ENCODE data around the gene UBE2I. TPM values are rescaled to one million over a fixed set of nuclear protein-coding genes. Genes with fewer than 3 reads are reported as not detected.

UBE2I gene
- total RNA-seq, 1 donor: 49.2 TPM

- peak; percentile 95 for DNase-seq (ENCODE audit: insufficient read length, low spot score, missing footprints)
- H2AFZ ChIP-seq (ENCODE audit: low read length): no peak overlapping the region
These were observed 2.5 kb downstream of the UBE2I start for GRCh38 chr16:1311738-1312466.

GRCh38 chr16:1312467-1312816 lies 3.0 kb downstream of the UBE2I start:
- peaks cover 23% of the 10 kb centered on the region for H3K4me1 ChIP-seq (ENCODE audit: insufficient read depth, low read length)
- H3K27me3 ChIP-seq (ENCODE audit: insufficient read depth, low read length): no peaks in the 10 kb centered on the region
- no peak for TF ChIP-seq CTCF (IDR thresholded peaks at IDR 0.05; ENCODE audit: extremely low read depth, low read depth, low read length)
- peaks cover 76% of the 10 kb centered on the region for H3K79me2 ChIP-seq (ENCODE audit: insufficient read depth, low read length)
- no peak for DNase-seq (ENCODE audit: insufficient read length, low spot score, missing footprints)
- H4K20me1 ChIP-seq (ENCODE audit: insufficient read depth, low read length): peaks cover 67% of the 10 kb centered on the region
- peak overlapping the region; percentile 94 for H3K4me2 ChIP-seq (ENCODE audit: insufficient read depth, low read length)
- H3K27ac ChIP-seq (ENCODE audit: low read depth, low read length): peak overlapping the region; percentile 10
- H2AFZ ChIP-seq (ENCODE audit: low read length): no peak overlapping the region
- peaks cover 32% of the 10 kb centered on the region for H3K36me3 ChIP-seq (ENCODE audit: insufficient read depth, low read length)
- H3K4me3 ChIP-seq (ENCODE audit: insufficient read depth, low read length): no peak overlapping the region
- no peaks in the 10 kb centered on the region for H3K9me3 ChIP-seq (ENCODE audit: low read depth, low read length)

More at GRCh38 chr16:1311738-1312466, 2.5 kb downstream of the UBE2I start:
- Histone ChIP-seq H3K27me3 (ENCODE audit: insufficient read depth, low read length) (no peaks in the 10 kb centered on the region), H3K36me3 (ENCODE audit: insufficient read depth, low read length) (peaks cover 27% of the 10 kb centered on the region), H4K20me1 (ENCODE audit: insufficient read depth, low read length) (peaks cover 66% of the 10 kb centered on the region), H3K4me2 (ENCODE audit: insufficient read depth, low read length) (peak overlapping the region; percentile 94), H3K4me1 (ENCODE audit: insufficient read depth, low read length) (peaks cover 23% of the 10 kb centered on the region), H3K4me3 (ENCODE audit: insufficient read depth, low read length) (peak overlapping the region; percentile 81), H3K27ac (ENCODE audit: low read depth, low read length) (peak overlapping the region; percentile 14), H3K79me2 (ENCODE audit: insufficient read depth, low read length) (peaks cover 71% of the 10 kb centered on the region), H3K9me3 (ENCODE audit: low read depth, low read length) (no peaks in the 10 kb centered on the region)
- TF ChIP-seq CTCF (IDR thresholded peaks at IDR 0.05; ENCODE audit: extremely low read depth, low read depth, low read length): no peak

GRCh38 chr16:1312903-1313302 lies 3.5 kb downstream of the UBE2I start:
- H2AFZ ChIP-seq (ENCODE audit: low read length): no peak overlapping the region
- DNase-seq (ENCODE audit: insufficient read length, low spot score, missing footprints): peak; percentile 49
- peak overlapping the region; percentile 10 for H3K27ac ChIP-seq (ENCODE audit: low read depth, low read length)
- H3K4me3 ChIP-seq (ENCODE audit: insufficient read depth, low read length): no peak overlapping the region
- H3K4me1 ChIP-seq (ENCODE audit: insufficient read depth, low read length): peaks cover 23% of the 10 kb centered on the region
- H3K4me2 ChIP-seq (ENCODE audit: insufficient read depth, low read length): no peak overlapping the region
- H3K9me3 ChIP-seq (ENCODE audit: low read depth, low read length): no peaks in the 10 kb centered on the region
- H3K79me2 ChIP-seq (ENCODE audit: insufficient read depth, low read length): peaks cover 80% of the 10 kb centered on the region
- H3K36me3 ChIP-seq (ENCODE audit: insufficient read depth, low read length): peaks cover 37% of the 10 kb centered on the region
- TF ChIP-seq CTCF (IDR thresholded peaks at IDR 0.05; ENCODE audit: extremely low read depth, low read depth, low read length): no peak
- H4K20me1 ChIP-seq (ENCODE audit: insufficient read depth, low read length): peaks cover 67% of the 10 kb centered on the region
- H3K27me3 ChIP-seq (ENCODE audit: insufficient read depth, low read length): no peaks in the 10 kb centered on the region

GRCh38 chr16:1313721-1314369 lies 4.4 kb downstream of the UBE2I start:
- Histone ChIP-seq H3K79me2 (ENCODE audit: insufficient read depth, low read length) (peaks cover 90% of the 10 kb centered on the region), H3K36me3 (ENCODE audit: insufficient read depth, low read length) (peaks cover 44% of the 10 kb centered on the region), H2AFZ (ENCODE audit: low read length) (no peak overlapping the region), H3K9me3 (ENCODE audit: low read depth, low read length) (no peaks in the 10 kb centered on the region), H4K20me1 (ENCODE audit: insufficient read depth, low read length) (peaks cover 73% of the 10 kb centered on the region), H3K4me2 (ENCODE audit: insufficient read depth, low read length) (no peak overlapping the region), H3K4me3 (ENCODE audit: insufficient read depth, low read length) (no peak overlapping the region), H3K4me1 (ENCODE audit: insufficient read depth, low read length) (peaks cover 23% of the 10 kb centered on the region), H3K27ac (ENCODE audit: low read depth, low read length) (no peak overlapping the region), H3K27me3 (ENCODE audit: insufficient read depth, low read length) (no peaks in the 10 kb centered on the region)
- peak; percentile 73 for DNase-seq (ENCODE audit: insufficient read length, low spot score, missing footprints)
- TF ChIP-seq CTCF (IDR thresholded peaks at IDR 0.05; ENCODE audit: extremely low read depth, low read depth, low read length): no peak
